HG03565 (cell line): Measurements from ENCODE around the gene SCFD2.
"Not testable (repeated sequence)": the region's sequence is repeated elsewhere in the genome, so short reads cannot be mapped to it uniquely, and the experiment has no call there.

ENCODE experiments used
- ATAC-seq: cut with Tn5 transposase; IDR thresholded peaks from one replicate; pipeline ENCODE4 v1.9.1; 2021; ENCODE audit warnings: mild to moderate bottlenecking, moderate library complexity; ENCODE audit not compliant: unreplicated experiment

Gene SCFD2

DNA sequence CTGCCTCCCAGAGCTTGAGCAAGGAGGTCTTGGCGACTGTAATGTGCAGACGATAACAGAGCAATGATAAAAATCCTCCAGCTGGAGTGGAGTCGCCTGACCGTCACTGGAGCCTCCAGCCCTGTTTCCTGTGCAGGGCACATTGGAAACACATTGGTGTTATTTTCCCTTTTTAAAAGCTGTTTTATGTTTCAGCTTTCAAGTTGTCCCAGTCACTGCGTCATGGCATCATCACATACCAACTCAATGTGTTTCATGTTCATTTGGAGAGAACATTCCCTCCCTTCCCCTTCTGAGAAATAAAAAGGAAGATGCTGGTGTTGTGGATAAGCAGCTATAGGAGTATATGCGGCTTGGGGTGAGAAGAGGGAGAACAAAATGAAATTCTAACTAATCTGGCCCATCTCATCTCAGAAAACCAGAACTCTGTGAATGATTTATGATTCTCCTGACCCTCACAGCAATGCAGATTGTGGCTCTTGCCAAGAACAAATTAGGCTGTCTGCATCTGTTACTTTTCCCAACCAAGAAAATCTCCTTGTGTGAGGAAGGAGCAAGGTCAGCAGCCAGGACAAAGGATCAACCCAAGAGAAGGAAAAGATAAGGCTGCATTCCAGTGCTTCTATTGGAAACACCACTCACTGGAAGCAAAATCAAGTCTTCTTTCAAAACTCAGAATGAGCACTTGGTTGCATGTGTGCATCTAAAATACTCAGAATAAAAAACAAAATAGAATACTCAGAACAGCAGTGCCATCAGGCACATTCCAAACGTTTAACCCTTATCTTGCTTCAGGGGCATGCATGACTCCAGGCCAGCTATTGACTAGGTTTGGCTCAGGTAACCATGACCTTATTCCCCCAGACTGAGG, 369.4 kb downstream of the SCFD2 start:
- no peak for ATAC-seq

DNA sequence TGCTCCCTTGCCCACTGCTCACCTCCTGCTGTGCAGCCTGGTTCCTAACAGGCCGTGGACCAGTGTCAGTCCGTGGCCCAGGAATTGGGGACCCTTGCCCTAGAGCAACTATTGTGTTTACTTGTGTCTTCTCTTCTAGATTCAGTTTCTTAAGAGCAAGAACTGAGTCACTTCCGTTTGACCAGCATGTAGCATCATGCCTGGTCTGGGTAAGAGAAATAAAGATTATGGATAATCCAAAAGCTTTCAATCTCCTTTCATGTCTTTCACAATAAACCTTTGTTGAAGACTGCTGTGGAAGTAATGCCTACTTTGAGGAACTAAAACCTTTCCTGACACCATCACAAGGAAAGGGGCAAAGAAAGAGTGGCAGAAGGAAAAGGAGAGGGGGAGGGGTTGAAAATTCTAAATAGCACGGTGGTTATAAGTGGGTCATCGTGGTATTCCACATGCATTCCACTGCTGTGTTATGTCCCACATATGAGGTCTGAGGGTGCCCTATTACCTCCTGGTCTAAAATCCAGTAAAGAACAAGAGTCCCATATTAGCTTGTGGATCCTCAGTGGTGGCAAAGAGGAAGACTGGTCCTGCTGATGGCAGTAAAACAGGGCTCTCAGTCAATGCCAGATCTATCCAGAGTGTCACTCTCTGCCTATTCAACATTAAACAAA, 370.4 kb downstream of the SCFD2 start:
- no peak for ATAC-seq

DNA sequence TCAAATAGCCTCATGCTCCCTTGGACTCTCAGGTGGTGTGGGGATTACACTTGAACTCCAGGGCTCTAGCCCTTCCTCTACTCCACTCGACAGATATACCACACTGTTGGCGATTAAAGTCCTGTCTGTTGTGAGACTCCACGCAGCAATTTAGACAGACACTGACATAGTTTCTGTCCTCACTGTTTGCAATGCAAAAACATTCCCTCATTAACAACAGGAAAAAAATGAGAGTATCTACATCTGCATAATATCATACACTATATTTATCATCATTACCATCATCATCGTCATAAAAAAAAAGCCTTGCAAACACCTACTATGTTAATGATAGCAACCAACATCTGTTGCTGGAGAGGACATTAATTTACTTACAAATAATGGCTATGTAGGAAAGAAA, 371.3 kb downstream of the SCFD2 start:
- no peak for ATAC-seq

DNA sequence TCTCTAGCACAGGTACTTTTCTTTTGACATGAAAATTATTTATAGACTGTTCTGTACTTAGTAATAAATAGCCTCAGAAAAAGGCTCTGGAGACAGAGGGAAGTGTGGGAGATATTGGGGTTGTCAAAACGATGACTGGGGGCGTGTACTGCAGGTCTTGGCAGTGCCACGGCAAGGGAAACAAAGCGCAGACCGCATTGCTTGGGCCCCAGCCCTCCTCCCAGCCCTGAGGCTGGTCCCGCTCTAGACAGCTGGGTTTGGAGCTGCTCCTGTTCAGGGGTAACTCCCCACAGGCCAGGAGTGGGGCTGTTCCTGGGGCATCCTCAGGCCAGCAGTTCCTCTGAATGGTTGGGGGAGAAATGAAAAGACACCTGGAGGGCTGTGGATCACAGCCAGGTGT, 372.1 kb downstream of the SCFD2 start:
- ATAC-seq: no peak

DNA sequence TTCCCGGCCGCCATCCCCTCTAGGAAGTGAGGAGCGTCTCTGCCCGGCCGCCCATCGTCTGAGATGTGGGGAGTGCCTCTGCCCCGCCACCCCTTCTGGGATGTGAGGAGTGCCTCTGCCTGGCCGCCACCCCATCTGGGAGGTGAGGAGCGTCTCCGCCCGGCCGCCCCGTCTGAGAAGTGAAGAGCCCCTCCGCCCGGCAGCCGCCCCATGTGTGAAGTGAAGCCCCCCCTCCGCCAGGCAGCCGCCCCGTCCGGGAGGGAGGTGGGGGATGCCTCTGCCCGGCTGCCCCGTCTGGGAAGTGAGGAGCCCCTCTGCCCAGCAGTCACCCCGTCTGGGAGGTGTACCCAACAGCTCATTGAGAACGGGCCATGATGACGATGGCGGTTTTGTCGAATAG, 373.3 kb downstream of the SCFD2 start:
- ATAC-seq: not testable (repeated sequence)

DNA sequence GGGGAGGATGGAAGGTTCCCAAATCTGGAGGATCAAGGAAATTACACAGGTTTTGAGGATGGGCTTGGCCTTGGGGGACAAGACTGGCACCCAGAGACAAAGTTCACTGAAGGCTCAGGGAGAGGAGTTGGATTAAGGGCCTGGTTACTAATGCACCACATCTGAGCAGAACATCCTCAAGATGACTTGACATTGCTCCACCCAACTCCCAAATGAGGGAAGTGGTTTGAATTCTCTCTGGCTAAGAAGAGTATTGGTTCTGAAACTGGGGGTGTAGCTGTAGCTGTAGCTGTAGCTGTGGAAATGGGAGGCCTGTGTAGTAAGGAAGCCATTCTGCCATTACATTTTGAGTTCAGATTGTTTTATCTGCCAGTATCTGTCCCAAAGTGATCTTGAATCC, 374.4 kb downstream of the SCFD2 start:
- no peak for ATAC-seq

DNA sequence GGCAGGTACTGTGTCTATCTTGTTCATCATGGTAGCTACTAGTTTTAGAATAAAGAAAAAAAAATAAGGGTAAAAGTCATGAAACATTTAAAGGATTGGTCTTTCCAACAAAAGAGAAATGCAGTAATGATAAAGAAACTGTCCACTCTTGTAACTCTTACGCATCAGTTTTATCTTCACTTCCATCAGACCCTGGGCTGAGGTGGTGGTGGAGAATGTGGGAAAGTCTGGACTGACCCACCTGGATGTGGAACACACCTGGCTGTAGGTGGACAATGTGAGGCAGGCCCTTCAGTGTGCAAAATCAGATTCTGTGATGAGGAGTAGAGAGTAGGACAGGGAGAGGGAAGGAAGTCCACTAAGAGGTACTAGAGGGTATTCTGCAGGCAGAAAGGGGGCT, 375.2 kb downstream of the SCFD2 start:
- ATAC-seq: no peak

DNA sequence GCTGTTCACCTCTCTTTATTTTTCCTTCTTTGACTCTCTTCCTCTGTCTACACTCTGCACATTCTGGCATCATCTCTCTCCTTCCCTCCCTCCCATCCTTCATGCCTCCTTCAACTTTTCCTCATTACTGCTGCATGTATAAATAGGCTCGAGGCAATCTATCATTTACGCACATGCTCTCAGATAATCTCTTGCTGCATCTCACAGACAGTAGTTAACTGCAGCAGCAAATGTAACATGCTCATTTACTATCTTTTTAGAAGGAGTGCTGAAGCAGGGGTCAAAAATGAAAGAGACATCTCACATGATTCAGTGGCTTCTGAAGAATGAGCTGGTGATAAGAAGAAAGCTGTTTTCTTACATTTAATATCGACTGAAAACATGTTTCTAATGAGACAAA, 376.0 kb downstream of the SCFD2 start:
- no peak for ATAC-seq

DNA sequence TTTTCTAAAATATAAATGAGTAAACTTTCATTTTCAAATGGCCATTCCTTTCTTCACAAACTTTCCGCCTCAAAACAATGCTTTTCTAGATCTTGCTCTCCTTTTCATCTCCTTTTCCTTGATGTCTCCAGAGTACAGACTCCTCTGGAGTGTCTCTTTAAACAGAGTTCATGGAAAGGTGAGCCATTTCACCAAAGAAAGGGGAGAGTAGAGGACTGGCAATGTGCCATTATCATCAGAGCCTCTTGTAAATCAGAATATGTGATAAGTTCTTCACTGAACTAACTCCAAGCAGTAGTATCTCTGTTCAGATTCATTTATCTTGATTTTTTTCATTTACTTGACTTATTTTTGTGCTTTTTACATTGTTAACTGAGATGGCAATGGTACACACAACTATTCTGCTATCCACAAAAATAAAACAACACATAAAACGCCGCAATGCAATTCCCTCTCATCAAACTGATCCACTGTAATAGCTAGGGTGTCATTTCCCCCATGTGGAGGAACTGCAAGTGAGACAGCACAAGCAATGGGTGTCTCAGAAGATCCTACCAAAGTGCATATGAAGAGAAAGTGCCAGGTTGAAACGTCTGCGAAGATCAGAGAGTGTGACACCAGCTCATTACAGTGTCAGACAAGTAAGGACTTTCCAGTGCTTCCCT, 378.3 kb downstream of the SCFD2 start:
- ATAC-seq: no peak

DNA sequence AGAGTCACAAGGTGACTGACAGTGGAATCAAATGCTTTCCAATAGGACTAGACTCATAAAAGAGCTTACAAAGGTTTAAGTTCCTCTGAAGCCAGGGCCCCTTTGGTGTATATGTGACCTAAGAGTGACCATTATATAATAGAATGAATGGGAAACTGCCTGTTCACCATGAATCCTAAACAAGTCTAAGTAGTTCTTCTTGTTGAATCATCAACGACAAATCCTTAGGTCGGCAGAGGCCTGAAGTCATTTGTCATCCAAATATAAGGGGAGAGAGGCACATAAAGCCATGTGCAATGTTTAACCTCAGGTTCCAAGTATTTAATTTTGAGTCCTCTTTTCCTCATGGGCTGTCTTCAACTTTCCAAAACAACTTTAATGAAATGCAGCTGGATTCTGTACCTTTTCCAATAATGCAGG, 381.4 kb downstream of the SCFD2 start:
- no peak for ATAC-seq

DNA sequence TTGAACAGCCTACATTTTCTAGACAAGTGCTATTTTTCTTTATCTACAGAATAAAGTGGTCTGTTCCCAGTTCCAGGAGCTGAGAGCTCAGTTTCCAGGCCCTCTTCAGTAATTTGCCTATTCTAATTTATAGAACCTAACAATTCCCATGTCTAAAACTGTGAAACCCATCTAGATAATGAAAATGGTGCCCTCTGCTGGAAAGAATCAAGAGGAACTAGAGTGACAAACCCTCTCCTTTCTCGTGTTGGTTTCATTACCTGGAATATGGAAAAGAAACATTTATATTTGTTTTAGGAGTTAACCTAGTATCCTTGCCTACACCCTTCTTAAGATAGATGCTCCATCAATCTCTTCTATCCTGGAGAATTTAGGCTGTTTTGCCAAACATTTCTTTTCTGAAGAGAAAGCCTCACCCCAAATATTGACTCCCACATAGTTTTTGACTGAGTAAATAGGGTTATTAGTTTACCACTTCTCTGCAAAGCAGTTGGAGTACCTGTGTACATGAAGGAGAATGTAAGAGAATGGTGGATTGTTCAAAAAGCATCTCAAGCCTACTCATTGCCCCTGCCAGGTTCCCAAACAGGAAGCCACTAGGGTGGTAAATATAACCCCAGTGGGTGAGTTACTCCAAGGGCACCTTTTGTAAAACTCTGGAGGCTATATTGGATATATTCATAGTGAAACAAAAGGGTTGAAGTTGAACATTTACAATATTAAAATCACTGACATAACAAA, 382.1 kb downstream of the SCFD2 start:
- ATAC-seq: no peak

DNA sequence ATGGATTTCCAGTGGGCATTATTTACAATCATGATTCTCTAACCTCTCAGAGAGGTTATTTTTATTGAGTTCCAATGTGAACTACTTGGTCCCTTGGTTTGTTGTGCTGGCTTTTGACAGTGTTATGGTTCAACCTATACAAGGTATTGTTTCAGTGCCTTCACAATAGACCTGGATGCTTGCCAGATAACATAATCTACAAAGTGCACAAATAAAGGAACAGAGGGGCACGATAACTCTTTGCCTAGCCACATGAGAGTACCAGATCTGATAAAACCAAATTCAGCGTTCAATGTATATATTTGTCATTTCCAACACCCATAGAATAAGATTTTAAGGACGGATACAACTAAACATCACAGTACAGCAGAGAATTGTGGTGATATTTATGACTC, 382.9 kb downstream of the SCFD2 start:
- ATAC-seq: no peak

DNA sequence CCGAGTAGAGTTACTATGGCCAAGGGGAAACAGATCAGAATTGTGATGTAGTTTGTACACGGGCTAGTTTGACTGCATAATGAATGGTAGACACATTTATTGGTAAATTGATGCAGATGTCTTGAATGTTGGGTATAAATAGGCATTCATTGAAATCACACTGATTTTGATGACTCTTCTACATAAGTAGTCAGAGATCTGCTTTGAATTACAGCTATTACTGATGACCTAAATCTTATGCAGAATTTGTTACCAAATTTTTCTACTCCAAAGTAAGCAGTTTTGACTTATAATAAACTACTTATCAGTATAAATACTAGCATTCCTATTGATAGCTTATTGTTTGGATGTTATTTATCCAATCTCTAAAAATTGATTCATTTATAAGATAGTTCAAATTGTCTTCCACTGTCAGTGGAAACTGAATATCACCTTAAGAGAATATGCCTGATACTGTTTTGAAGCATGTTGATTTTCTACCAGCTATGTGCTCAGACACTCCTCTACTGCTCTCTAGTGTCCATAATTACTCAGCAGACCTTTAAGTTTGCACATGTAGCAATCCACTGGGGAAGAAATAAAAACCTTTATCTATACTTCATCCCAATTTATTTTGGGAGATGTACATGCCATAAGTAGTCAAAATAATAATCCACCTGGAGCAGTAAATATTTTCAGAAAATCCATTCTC, 383.5 kb downstream of the SCFD2 start:
- no peak for ATAC-seq

DNA sequence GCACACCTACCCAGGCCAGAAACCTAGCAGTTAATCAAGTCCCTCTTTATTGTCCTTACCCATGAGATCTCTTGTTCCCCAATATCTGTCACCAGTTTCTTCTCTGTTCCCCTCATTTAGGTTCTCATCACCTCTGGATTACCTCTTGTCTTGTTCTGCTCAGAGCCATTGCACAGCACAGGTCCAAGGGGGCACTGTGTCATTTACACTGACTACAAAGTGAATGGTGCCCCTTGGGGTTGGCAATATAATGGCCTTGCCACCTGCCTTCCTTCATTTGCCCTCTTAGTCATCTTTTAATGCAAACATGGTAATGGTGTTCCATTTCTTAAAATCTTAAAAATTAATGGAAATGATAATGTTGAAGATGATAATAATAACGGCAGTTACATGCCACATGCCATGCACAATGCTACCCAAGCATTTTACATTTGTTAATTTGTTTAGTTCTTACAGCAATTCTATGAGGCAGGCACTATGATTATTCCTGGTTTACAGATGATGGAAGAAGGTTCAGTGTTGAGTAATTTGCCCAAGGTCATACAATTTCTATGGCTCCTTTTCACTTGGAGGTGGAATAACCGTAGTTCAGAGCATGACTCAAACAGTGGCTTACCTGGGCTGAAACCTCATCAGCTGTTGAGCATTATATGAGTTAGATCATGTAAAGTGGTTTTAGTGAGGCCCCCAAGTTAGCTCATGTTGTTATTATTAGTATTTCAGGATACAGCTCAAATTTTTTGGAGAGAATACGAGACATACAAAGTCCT, 385.9 kb downstream of the SCFD2 start:
- no peak for ATAC-seq

DNA sequence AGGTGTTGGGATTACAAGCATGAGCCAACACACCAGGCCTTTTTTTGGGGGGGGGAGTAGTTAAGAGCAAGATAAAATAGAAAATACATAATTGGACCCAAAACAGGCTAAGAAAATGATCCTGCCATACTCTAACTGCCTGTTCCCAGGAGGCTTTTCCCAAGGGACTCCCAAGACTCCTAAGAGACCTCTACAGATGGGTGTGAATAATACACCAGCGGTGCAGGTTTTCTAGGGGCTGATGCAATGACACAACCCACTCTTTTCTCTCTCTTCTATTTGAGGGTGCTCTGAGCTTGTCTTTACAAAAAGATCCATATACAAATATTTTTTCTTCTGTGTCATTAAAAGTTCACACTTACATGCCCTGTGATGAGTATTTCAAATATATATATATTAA, 386.8 kb downstream of the SCFD2 start:
- no peak for ATAC-seq

DNA sequence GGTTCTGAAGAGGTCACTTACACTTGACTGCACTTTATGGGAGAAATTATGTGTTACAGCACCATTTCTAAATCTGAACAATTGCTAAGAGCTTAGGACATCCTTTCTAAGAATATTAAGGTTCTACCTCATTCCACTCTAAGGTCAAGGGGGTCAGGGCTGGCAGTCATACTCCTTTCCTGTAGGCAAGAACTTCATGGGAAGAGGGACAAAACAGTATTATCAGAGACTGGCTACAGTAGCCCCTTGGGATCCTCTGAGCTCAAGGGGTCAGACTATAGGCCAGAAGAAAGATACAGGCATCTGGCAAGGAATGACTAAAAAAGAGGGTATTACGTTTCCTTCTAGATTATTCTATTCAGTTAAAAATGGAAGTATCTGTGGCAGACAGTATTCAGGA, 388.6 kb downstream of the SCFD2 start:
- ATAC-seq: no peak

DNA sequence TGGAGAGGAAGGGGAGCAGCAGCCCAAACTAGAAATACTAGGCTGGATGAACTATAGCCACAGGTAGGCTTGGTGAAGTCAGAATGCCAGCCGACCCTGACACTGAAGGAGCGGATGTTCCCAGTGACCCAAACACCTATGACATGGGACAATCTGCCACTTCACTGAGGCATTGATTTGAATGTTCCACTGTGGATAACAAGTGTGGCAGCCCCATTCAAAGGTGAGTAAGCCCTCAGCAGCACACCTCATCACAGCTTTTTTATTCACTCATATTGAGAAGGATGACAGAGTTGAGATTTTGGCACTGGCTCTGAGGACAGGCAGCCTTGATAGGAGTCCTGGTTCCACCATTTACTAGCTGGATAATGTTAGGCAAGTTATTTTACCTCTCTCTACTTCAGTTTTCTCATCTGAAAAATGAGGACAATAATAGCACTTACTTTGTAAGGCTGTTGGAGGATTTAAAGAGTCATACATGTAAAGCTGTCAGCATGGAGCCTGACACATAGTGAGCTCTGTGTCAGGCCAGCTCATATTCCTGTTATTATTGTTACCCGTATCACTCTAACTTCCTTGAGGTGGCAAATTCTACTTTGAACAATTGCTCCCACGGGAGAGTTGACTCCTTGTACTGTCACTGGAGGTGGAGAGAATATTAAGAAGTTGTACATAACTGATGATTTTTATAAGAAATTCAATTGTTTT, 389.2 kb downstream of the SCFD2 start:
- ATAC-seq: no peak

DNA sequence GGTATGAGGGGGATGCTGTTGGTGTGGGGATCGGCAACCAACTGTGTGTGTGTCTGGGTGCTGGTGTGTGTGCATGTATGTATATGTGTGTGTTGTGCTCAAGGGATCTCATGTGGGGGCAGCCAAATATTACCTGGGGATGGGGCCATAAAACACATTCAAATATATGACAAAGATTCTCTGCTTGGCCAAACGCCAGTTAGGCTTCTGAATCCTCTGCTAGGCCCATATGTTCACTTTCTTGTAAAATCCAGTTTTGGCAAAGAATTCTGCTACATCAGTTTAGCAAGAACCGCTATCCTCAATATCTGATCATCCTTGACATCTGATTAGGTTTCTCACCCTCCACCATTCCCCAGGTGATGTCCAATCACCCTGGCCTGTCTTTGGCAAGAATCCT, 397.2 kb downstream of the SCFD2 start:
- no peak for ATAC-seq

DNA sequence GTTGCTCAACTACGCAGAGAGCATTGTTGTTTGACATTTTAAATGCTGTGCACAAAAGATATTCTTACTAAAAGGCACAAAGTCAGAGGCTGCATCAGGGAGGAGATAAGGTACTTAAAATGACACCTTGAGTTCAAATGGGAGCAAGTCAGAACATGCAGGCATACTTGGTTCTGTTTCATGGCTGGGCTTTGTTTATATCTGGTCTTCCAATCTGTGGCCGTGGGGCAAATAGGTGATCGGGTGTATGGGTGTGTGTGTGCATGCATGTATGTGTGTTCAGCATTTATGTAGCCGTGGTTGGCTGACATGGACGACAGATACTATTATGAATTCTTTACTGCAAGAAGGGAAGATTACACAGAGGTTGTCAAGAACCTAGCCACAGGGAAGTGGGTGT, 397.6 kb downstream of the SCFD2 start:
- no peak for ATAC-seq
